Stimulated activated naive CD8-positive, alpha-beta T cell treated with anti-CD3 and anti-CD28 coated beads, Interleukin-15, amount 100 ng/mL, for 72 hours (primary cell): Measurements from ENCODE around the gene AAGAB.

Experiments used
- ATAC-seq: fragments of 150-1000 bp; cut with Tn5 transposase; 2 replicates; pipeline ENCODE4 v1.10.0; 2021; ENCODE audit warnings: mild to moderate bottlenecking, moderate library complexity
- DNase-seq, 2 donors: peaks; one replicate each; pipeline ENCODE4 v3.0.0; 2021 to 2022
- H3K27ac Mint-ChIP-seq, 2 donors: one replicate each; pipeline ENCODE4 v1.8.0; 2022; ENCODE audit warnings: mild to moderate bottlenecking in 2 of 2, mixed read lengths in 2 of 2, moderate library complexity in 2 of 2
- H3K27me3 Mint-ChIP-seq: one replicate; pipeline ENCODE4 v1.8.0; 2022; ENCODE audit warnings: mixed read lengths
- H3K4me1 Mint-ChIP-seq: one replicate; pipeline ENCODE4 v1.8.0; 2022; ENCODE audit warnings: mild to moderate bottlenecking, mixed read lengths
- H3K4me3 Mint-ChIP-seq, 2 donors: one replicate each; pipeline ENCODE4 v1.8.0; 2022; ENCODE audit warnings: mild to moderate bottlenecking in 2 of 2, mixed read lengths in 2 of 2, moderate library complexity in 1 of 2
- H3K9me3 Mint-ChIP-seq, 2 donors: one replicate each; pipeline ENCODE4 v1.8.0; 2022; ENCODE audit warnings: mixed read lengths in 2 of 2

AAGAB gene

GRCh38 chr15:67177752-67178151, 76.7 kb downstream of the AAGAB start:
- peaks cover 49% of the 10 kb centered on the region for H3K4me1 Mint-ChIP-seq
- H3K27ac Mint-ChIP-seq = no peak overlapping the region
- ATAC-seq = no peak

DNA sequence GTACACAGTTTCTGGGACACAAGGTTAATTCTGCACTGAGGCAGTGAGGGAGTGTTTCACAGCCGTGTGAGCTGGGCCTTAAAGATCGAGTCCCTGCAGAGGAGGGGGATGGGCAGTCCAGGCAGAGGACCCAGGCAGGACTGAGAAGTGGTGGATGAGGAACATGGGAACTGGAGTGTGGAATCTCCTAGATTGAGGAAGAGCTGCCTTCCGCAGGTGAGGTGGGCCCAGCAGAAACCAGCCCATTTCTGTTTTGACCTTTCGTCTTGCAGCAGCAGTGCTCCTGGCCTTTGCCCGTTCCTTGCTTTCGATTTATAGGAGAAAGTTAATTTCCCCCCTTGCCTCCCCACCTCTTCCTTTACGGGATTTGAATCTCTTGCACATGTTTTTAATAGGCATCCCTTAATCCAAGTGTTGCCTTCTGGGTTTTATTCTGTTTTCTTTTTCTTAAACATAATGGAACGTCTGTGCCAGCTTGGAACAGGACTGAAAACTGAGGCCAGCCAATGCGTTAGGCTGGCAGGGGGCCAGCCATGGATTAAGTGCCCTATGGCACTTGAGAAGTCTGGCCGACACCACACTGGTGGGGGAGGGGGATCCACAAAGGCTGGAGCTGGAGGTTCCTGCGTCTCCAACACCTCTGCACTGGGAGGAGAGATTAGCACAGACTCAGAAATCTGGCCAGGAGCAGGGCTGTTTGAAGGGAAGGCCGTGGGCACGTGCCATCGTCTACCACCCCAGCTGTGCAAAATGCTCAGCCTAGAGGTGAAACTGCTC, 78.1 kb downstream of the AAGAB start:
- Mint-ChIP-seq H3K27ac (peak overlapping the region in 1 of 2 donors; percentile 56), H3K9me3 (no peaks in the 10 kb centered on the region), H3K4me3 (no peak overlapping the region), H3K4me1 (peaks cover 49% of the 10 kb centered on the region), H3K27me3 (no peaks in the 10 kb centered on the region)
- no peak for DNase-seq
- ATAC-seq = no peak

More at GRCh38 chr15:67177752-67178151, 76.7 kb downstream of the AAGAB start:
- Mint-ChIP-seq H3K4me3 (no peak overlapping the region), H3K27me3 (no peaks in the 10 kb centered on the region), H3K9me3 (no peaks in the 10 kb centered on the region)
- DNase-seq = no peak

DNA sequence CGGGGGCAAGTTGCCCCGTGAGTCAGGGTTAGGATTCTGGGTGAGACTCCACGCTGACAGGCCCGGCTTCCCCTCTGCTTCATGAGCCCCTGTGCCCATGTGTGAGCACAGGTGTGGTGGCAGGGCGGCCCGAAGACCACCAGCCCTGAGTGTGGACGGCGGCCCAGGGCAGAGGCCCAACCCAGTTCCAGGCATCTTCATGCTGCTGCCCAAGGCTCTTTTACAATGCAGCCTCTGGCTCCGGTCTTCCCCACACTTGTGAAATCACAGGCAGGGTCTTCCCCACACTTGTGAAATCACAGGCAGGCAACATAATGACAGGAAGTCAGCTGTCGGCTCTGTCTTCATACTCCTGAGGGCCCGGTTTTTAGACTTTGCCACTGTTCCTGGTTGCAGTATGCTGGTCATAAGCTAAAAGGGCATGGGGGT, 78.8 kb downstream of the AAGAB start:
- peak overlapping the region; percentile 40 to 57 for H3K4me3 Mint-ChIP-seq
- H3K4me1 Mint-ChIP-seq = peaks cover 49% of the 10 kb centered on the region
- ATAC-seq = peak; percentile 95
- H3K27ac Mint-ChIP-seq = peak overlapping the region in 1 of 2 donors; percentile 56
- DNase-seq = peak in 1 of 2 donors; percentile 50
- H3K27me3 Mint-ChIP-seq = no peaks in the 10 kb centered on the region
- no peaks in the 10 kb centered on the region for H3K9me3 Mint-ChIP-seq

GRCh38 chr15:67174864-67175573, 79.4 kb downstream of the AAGAB start:
- H3K27me3 Mint-ChIP-seq = no peaks in the 10 kb centered on the region
- ATAC-seq = peak; percentile 18
- H3K9me3 Mint-ChIP-seq = no peaks in the 10 kb centered on the region
- H3K4me3 Mint-ChIP-seq = peak overlapping the region; percentile 40 to 70
- H3K4me1 Mint-ChIP-seq = peaks cover 53% of the 10 kb centered on the region
- DNase-seq = no peak
- H3K27ac Mint-ChIP-seq = peak overlapping the region; percentile 85 to 89

GRCh38 chr15:67174446-67174845, 80.0 kb downstream of the AAGAB start:
- peak overlapping the region; percentile 10 to 70 for H3K4me3 Mint-ChIP-seq
- peaks cover 53% of the 10 kb centered on the region for H3K4me1 Mint-ChIP-seq

GRCh38 chr15:67173786-67174185, 80.7 kb downstream of the AAGAB start:
- no peaks in the 10 kb centered on the region for H3K27me3 Mint-ChIP-seq
- no peak overlapping the region for H3K4me3 Mint-ChIP-seq
- H3K9me3 Mint-ChIP-seq = no peaks in the 10 kb centered on the region
- DNase-seq (no peak), ATAC-seq (no peak)
- peaks cover 52% of the 10 kb centered on the region for H3K4me1 Mint-ChIP-seq
- H3K27ac Mint-ChIP-seq = peak overlapping the region in 1 of 2 donors; percentile 3

More at GRCh38 chr15:67174446-67174845, 80.0 kb downstream of the AAGAB start:
- no peaks in the 10 kb centered on the region for H3K27me3 Mint-ChIP-seq
- DNase-seq (no peak), ATAC-seq (no peak)
- H3K9me3 Mint-ChIP-seq = no peaks in the 10 kb centered on the region
- H3K27ac Mint-ChIP-seq = peak overlapping the region in 1 of 2 donors; percentile 85

- peaks cover 57% of the 10 kb centered on the region for H3K4me1 Mint-ChIP-seq
- peak overlapping the region; percentile 16 to 64 for H3K27ac Mint-ChIP-seq
- no peak for ATAC-seq
Measured at GRCh38 chr15:67173005-67173404, 81.5 kb downstream of the AAGAB start.

DNA sequence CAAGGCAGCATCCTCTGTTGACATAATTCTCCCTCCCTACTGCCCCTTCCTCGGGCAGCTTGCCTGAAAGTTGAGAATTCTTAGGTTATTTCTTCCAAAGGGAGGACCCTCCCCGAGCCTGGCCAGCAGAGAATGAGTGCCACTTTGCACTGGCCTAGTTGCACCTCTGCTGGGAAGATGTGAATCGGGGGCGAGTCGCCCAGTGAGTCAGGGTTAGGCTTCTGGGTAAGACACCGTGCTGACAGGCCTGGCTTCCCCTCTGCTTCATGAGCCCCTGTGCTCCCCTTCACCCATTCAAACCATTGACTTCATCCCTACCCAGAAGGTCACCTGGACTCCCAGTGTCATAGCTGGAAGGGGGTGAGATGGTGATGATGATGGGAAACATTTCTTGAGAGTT, 82.3 kb downstream of the AAGAB start:
- H3K27ac Mint-ChIP-seq = no peak overlapping the region
- DNase-seq (no peak), ATAC-seq (no peak)
- H3K4me3 Mint-ChIP-seq = no peak overlapping the region
- H3K9me3 Mint-ChIP-seq = no peaks in the 10 kb centered on the region
- H3K27me3 Mint-ChIP-seq = no peaks in the 10 kb centered on the region
- H3K4me1 Mint-ChIP-seq = peaks cover 57% of the 10 kb centered on the region

More at GRCh38 chr15:67173005-67173404, 81.5 kb downstream of the AAGAB start:
- no peaks in the 10 kb centered on the region for H3K9me3 Mint-ChIP-seq
- no peak for DNase-seq
- no peaks in the 10 kb centered on the region for H3K27me3 Mint-ChIP-seq
- H3K4me3 Mint-ChIP-seq = no peak overlapping the region

DNA sequence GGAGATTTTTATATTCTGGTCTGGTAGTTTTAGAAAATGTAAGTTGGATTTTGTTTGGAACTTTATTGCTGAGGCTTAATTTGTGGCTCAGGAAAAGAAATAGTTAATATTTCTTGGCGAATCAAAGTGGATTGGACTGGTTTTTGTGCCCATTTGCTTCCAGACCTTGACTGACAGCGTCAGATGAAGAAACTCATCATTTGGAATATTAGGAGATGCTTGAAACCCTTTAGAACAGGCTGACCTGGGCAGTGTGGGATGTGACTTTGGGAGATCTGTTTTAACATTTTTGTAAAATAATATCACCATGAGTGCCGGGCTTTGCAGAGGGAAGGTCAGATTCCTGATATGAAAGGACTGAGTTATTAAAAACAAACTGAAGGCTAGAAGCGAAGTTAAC, 83.0 kb downstream of the AAGAB start:
- H3K4me3 Mint-ChIP-seq = no peak overlapping the region
- no peak for DNase-seq
- no peaks in the 10 kb centered on the region for H3K27me3 Mint-ChIP-seq
- no peak overlapping the region for H3K27ac Mint-ChIP-seq
- no peaks in the 10 kb centered on the region for H3K9me3 Mint-ChIP-seq
- ATAC-seq = no peak
- H3K4me1 Mint-ChIP-seq = peaks cover 54% of the 10 kb centered on the region

- Mint-ChIP-seq H3K4me3 (no peak overlapping the region), H3K4me1 (peaks cover 42% of the 10 kb centered on the region), H3K27ac (no peak overlapping the region), H3K27me3 (no peaks in the 10 kb centered on the region), H3K9me3 (no peaks in the 10 kb centered on the region)
- ATAC-seq = no peak
- DNase-seq = no peak
Measured at GRCh38 chr15:67170143-67170925, 84.1 kb downstream of the AAGAB start.

DNA sequence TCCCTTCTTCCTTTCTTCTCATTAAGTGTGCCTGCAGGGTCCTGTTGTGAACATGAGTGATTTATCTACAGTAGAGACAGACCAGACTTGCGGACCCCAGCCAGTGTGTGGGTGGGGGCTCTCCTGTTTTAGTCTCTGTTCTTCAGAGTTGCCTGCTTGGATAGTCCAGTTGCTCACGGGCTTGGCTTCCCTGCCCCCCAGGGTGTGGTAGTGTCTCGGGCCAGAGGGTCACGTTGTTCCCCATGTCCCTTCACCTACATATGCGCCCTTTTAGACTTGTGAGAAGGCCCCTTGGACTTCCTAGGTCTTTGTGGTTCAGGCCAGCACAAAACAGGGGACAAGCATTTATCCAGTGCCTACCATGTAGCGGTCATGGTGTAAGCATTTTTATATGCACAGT, 85.8 kb downstream of the AAGAB start:
- no peak for ATAC-seq
- no peak for DNase-seq
- peak overlapping the region in 1 of 2 donors; percentile 0 for H3K4me3 Mint-ChIP-seq
- peaks cover 26% of the 10 kb centered on the region for H3K4me1 Mint-ChIP-seq
- H3K27me3 Mint-ChIP-seq = no peaks in the 10 kb centered on the region
- no peaks in the 10 kb centered on the region for H3K9me3 Mint-ChIP-seq
- no peak overlapping the region for H3K27ac Mint-ChIP-seq

- H3K4me3 Mint-ChIP-seq = peak overlapping the region in 1 of 2 donors; percentile 4
- H3K9me3 Mint-ChIP-seq = no peaks in the 10 kb centered on the region
- ATAC-seq (no peak), DNase-seq (no peak)
- no peaks in the 10 kb centered on the region for H3K27me3 Mint-ChIP-seq
- H3K4me1 Mint-ChIP-seq = peaks cover 17% of the 10 kb centered on the region
- peak overlapping the region in 1 of 2 donors; percentile 73 for H3K27ac Mint-ChIP-seq
Measured at GRCh38 chr15:67167091-67167490, 87.4 kb downstream of the AAGAB start.

- H3K9me3 Mint-ChIP-seq = no peaks in the 10 kb centered on the region
- H3K4me3 Mint-ChIP-seq = no peak overlapping the region
- H3K27me3 Mint-ChIP-seq = no peaks in the 10 kb centered on the region
- ATAC-seq (no peak), DNase-seq (no peak)
- H3K4me1 Mint-ChIP-seq = peaks cover 17% of the 10 kb centered on the region
- peak overlapping the region in 1 of 2 donors; percentile 64 for H3K27ac Mint-ChIP-seq
Measured at GRCh38 chr15:67166280-67167009, 88.0 kb downstream of the AAGAB start.

DNA sequence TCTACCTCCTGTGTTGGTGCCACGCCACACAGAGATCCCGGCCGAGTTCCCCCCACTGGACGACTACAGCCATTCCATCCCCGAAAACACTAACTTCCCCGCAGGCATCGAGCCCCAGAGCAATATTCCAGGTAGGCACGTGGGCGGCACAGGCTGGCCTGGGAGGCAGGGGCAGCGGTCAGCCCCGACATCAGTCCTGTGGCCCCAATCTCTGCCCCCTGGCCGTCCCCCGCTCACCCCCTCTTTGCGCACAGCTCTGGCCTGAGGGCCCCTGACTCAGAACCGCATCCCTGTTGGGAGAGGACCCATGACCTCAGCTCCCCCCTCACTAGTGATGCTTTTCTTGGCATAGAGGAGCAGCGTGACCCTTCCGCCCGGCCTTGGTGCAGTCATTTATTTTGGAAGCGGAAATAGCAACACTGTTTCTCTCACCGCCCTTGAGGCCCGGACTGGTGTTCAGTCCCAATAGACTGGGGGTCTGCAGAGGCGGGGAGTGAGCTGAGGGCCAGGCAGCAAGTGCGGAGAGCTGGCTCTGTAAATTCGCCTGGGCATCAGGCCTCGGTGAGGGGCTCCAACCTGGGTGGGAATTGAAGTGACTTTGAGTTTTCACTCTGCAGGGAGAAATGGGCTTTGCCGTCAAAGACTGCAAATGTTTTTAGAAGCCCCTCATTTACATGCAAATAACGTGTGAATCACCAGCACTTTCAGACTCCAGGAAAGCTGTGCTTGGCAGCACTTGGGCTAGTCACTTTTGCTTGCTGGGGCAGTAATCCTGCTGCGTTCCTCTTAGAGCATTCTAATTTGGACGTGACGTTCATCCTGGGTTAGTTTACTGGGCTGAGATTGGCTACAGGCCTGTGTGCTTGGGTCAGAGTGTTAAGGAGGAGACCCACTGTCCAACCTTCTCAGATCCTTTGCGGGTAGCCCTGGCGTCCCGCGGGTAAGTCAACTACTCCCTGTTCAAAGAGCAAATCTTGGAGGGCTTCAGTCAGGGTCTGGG, 88.9 kb downstream of the AAGAB start:
- no peaks in the 10 kb centered on the region for H3K9me3 Mint-ChIP-seq
- ATAC-seq = no peak
- H3K27ac Mint-ChIP-seq = peak overlapping the region in 1 of 2 donors; percentile 67
- H3K4me3 Mint-ChIP-seq = no peak overlapping the region
- H3K4me1 Mint-ChIP-seq = peaks cover 17% of the 10 kb centered on the region
- H3K27me3 Mint-ChIP-seq = no peaks in the 10 kb centered on the region
- DNase-seq = no peak
